ENCODE results near the gene MRPS24. TPM values are rescaled to one million over a fixed set of nuclear protein-coding genes. Genes with fewer than 3 reads are reported as not detected.
"Not testable (repeated sequence)": the region's sequence is repeated elsewhere in the genome, so short reads cannot be mapped to it uniquely, and the experiment has no call there.

MRPS24 gene
- total RNA-seq, 1 experiment from 2014 or later, result 116 TPM

DNA sequence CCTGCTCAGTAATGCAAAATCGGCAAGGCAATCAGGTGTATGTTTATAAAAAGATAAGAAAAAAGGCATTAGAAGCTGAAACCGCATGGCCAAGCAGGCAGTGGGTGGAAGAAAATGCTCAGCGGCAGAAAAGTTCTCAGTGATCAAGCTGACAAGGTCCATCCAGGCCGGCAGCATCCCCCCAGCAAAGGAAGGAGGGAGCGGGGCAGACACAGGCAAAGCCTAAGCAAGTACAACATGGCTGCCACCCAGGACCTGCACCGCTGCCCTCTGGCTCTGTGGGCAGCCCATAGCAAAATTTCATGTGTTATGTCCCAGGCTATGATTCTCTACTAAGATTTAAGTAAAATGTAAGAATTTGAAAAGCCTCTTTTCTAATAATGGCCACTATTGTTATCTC is 45.4 kb downstream of the MRPS24 start:
- no peak overlapping the region for H2AK5ac ChIP-seq (ENCODE audit: insufficient read length, low read length)
- no peaks in the 10 kb centered on the region for H3K9me3 ChIP-seq (ENCODE audit: control insufficient read depth, low read depth, low read length)
- H3K18ac ChIP-seq (ENCODE audit: insufficient read length, low read depth, low read length), result no peak overlapping the region
- H3K14ac ChIP-seq (ENCODE audit: insufficient read depth, low read length), result no peak overlapping the region
- no peak overlapping the region for H4K8ac ChIP-seq (replicated peaks; ENCODE audit: insufficient read length, low read depth, low read length)
- no peak overlapping the region for H3K23ac ChIP-seq (ENCODE audit: insufficient read length, low read depth, low read length)
- H2BK5ac ChIP-seq (ENCODE audit: insufficient read length, low read length), result no peak overlapping the region
- H3T11ph ChIP-seq (ENCODE audit: low read length), result no peak overlapping the region
- H2BK120ac ChIP-seq (ENCODE audit: low read depth, low read length, poor library complexity, severe bottlenecking), result no peak overlapping the region
- H4K5ac ChIP-seq (ENCODE audit: insufficient read length, low read depth, low read length), result no peak overlapping the region
- Mint-ChIP-seq H3K36me3 (ENCODE audit: insufficient read depth in 1 of 3, low read depth in 3 of 3) (peaks cover 0 to 7% (median 6%) of the 10 kb centered on the region in 3 experiments; a peak in 5 of 7 replicates), H3K4me1 (peaks cover 26 to 28% of the 10 kb centered on the region in 2 experiments), H3K27ac (no peak overlapping the region), H3K9me3 (peaks cover 2 to 8% of the 10 kb centered on the region in 2 experiments; a peak in 4 of 5 replicates), H3K27me3 (ENCODE audit: low read depth) (peaks cover 4% of the 10 kb centered on the region; the same call in 1 of the 2 replicates), H3K4me3 (no peak overlapping the region)
- no peaks in the 10 kb centered on the region for H3K27me3 ChIP-seq (ENCODE audit: insufficient read depth, low read length)
- H4K91ac ChIP-seq (ENCODE audit: insufficient read length, low read depth, low read length), result no peak overlapping the region
- no peak overlapping the region for H2BK15ac ChIP-seq (ENCODE audit: low read depth, low read length)
- no peak overlapping the region for H3K4ac ChIP-seq (ENCODE audit: low read depth, low read length)
- no peak overlapping the region for H3K9ac ChIP-seq (ENCODE audit: extremely low read depth, insufficient read length, low read length)
- H3K79me1 ChIP-seq (ENCODE audit: insufficient read depth, low read depth, low read length, poor library complexity, severe bottlenecking), result no peaks in the 10 kb centered on the region
- H3K79me2 ChIP-seq (ENCODE audit: insufficient read depth, low read length), result no peaks in the 10 kb centered on the region
- no peaks in the 10 kb centered on the region for H4K20me1 ChIP-seq (ENCODE audit: control insufficient read depth, insufficient read depth, insufficient read length)
- no peak overlapping the region for H3K56ac ChIP-seq (ENCODE audit: insufficient read length, low read depth, low read length)
- H2AFZ ChIP-seq (ENCODE audit: low read length), result no peak overlapping the region
- no peak overlapping the region for H2BK20ac ChIP-seq (ENCODE audit: low read depth, low read length, poor library complexity, severe bottlenecking)
- TF ChIP-seq, protein P1, sequence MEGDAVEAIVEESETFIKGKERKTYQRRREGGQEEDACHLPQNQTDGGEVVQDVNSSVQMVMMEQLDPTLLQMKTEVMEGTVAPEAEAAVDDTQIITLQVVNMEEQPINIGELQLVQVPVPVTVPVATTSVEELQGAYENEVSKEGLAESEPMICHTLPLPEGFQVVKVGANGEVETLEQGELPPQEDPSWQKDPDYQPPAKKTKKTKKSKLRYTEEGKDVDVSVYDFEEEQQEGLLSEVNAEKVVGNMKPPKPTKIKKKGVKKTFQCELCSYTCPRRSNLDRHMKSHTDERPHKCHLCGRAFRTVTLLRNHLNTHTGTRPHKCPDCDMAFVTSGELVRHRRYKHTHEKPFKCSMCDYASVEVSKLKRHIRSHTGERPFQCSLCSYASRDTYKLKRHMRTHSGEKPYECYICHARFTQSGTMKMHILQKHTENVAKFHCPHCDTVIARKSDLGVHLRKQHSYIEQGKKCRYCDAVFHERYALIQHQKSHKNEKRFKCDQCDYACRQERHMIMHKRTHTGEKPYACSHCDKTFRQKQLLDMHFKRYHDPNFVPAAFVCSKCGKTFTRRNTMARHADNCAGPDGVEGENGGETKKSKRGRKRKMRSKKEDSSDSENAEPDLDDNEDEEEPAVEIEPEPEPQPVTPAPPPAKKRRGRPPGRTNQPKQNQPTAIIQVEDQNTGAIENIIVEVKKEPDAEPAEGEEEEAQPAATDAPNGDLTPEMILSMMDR (conservative IDR thresholded peaks at IDR 0.05), result no peak
- no peak for DNase-seq
- no peak overlapping the region for H2BK12ac ChIP-seq (ENCODE audit: insufficient read length, low read depth, low read length)
- H3K27ac ChIP-seq (ENCODE audit: insufficient read length, low read depth, low read length), result no peak overlapping the region
- H3K4me2 ChIP-seq (ENCODE audit: insufficient read depth, insufficient read length, low read length), result no peak overlapping the region
- no peaks in the 10 kb centered on the region for H3K23me2 ChIP-seq (ENCODE audit: insufficient read length, low read depth, low read length, poor library complexity, severe bottlenecking)
- H3K4me1 ChIP-seq (ENCODE audit: insufficient read depth, low read length), result peaks cover 11% of the 10 kb centered on the region; the same call in 1 of the 2 replicates
- no CpG with 5 or more reads among the region's 6 CpGs for WGBS (ENCODE audit: extremely low coverage, insufficient read length, low lambda C conversion rate)

DNA sequence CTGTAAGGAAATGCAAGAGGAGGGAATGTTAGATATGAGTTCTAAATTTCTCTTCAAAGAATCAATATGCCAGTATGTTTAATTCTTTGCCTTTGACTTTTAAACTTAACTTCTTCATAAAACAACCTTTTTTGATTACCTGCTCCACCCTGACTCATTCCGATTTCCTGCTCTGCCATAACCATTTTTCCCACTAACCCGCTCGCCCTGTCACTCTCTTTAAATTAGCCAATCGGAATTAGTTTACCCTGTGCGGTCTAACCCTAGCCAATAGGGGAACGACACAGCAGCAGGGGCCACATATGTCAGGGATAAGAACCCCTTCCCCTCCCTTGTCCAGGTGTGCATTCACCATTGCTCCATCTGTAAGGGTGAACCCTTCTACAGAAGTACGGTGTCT is 45.9 kb downstream of the MRPS24 start:
- H3K27ac ChIP-seq (ENCODE audit: insufficient read length, low read depth, low read length); H3K56ac ChIP-seq (ENCODE audit: insufficient read length, low read depth, low read length); H3K23me2 ChIP-seq (ENCODE audit: insufficient read length, low read depth, low read length, poor library complexity, severe bottlenecking); H4K5ac ChIP-seq (ENCODE audit: insufficient read length, low read depth, low read length); H3K9me3 Mint-ChIP-seq; H3K79me1 ChIP-seq (ENCODE audit: insufficient read depth, low read depth, low read length, poor library complexity, severe bottlenecking); H2BK120ac ChIP-seq (ENCODE audit: low read depth, low read length, poor library complexity, severe bottlenecking); H2AK5ac ChIP-seq (ENCODE audit: insufficient read length, low read length); H3K4me3 Mint-ChIP-seq; H4K91ac ChIP-seq (ENCODE audit: insufficient read length, low read depth, low read length); H3K27ac Mint-ChIP-seq; H3T11ph ChIP-seq (ENCODE audit: low read length); H3K23ac ChIP-seq (ENCODE audit: insufficient read length, low read depth, low read length); H2BK15ac ChIP-seq (ENCODE audit: low read depth, low read length); H3K18ac ChIP-seq (ENCODE audit: insufficient read length, low read depth, low read length); H3K4me2 ChIP-seq (ENCODE audit: insufficient read depth, insufficient read length, low read length); H3K27me3 Mint-ChIP-seq (ENCODE audit: low read depth); H3K9me3 ChIP-seq (ENCODE audit: control insufficient read depth, low read depth, low read length); H2BK5ac ChIP-seq (ENCODE audit: insufficient read length, low read length); H3K27me3 ChIP-seq (ENCODE audit: insufficient read depth, low read length); H3K36me3 Mint-ChIP-seq (ENCODE audit: insufficient read depth in 1 of 3, low read depth in 3 of 3); H2AFZ ChIP-seq (ENCODE audit: low read length); H2BK20ac ChIP-seq (ENCODE audit: low read depth, low read length, poor library complexity, severe bottlenecking); H3K79me2 ChIP-seq (ENCODE audit: insufficient read depth, low read length); H3K14ac ChIP-seq (ENCODE audit: insufficient read depth, low read length); H4K20me1 ChIP-seq (ENCODE audit: control insufficient read depth, insufficient read depth, insufficient read length); H3K4ac ChIP-seq (ENCODE audit: low read depth, low read length); H4K8ac ChIP-seq (replicated peaks; ENCODE audit: insufficient read length, low read depth, low read length); DNase-seq; H2BK12ac ChIP-seq (ENCODE audit: insufficient read length, low read depth, low read length); H3K9ac ChIP-seq (ENCODE audit: extremely low read depth, insufficient read length, low read length): not testable (repeated sequence)
- H3K4me1 Mint-ChIP-seq, result peaks cover 21 to 23% of the 10 kb centered on the region in 2 experiments
- peaks cover 11% of the 10 kb centered on the region; the same call in 1 of the 2 replicates for H3K4me1 ChIP-seq (ENCODE audit: insufficient read depth, low read length)
- WGBS (ENCODE audit: extremely low coverage, insufficient read length, low lambda C conversion rate), result 100% methylated on average over 3 of the region's 7 CpGs
